Stimulated activated CD4-positive, alpha-beta T cell treated with anti-CD3 and anti-CD28 coated beads, Interleukin-2, amount 100 ng/mL, for 24 hours (primary cell): Measurements from ENCODE around the gene DOLPP1.
"Not testable (repeated sequence)": the region's sequence is repeated elsewhere in the genome, so short reads cannot be mapped to it uniquely, and the experiment has no call there.

Experiments
- DNase-seq, 2 donors: peaks; one replicate each; pipeline ENCODE4 v3.0.0-alpha.2; 2020

Gene DOLPP1

DNA sequence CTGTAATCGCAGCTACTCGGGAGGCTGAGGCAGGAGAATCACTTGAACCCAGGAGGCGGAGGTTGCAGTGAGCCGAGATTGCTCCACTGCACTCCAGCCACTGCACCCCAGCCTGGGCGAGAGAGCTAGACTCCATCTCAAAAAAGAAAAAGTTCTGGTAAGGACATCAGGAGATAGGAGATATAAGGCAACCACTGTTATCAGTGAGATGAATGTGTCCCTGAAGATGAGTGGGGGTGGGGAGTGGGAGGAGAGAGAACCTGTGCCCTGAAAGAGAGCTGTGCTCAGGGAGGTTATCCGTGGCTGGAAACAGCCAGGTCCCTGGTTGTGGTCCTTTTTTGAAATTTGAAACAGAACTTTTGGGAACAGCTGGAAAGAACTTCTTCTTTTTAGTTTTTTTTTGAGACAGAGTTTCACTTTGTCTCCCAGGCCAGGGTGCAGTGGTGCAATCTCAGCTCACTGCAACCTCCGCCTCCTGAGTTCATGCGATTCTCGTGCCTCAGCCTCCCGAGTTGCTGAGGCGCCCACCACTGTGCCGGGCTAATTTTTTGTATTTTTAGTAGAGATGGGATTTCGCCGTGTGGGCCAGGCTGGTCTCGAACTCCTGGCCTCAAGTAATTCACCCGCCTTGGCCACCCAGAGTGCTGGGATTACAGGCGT, 32.9 kb downstream of the DOLPP1 start:
- no peak for DNase-seq

- DNase-seq: no peak
Measured at GRCh38 chr9:129118799-129119198, 37.9 kb downstream of the DOLPP1 start.

DNA sequence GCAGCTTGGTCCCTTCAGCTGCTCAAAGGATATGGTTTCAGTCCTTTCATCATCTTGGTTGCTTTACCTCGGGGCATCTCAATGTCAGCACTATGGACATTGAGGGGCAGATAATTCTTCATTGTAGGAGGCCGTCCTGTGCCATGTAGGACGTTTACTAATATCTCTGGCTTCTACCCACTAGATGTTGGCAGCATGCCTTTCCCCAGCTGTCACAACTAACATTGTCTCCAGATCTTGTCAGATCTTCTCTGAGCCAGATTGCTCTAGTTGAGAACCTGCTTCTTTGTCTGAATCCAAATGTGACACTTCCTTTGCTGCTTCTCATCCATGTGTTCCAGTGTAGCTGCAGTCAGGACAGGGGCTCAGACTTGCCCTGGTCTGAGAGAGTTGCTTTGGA, 40.6 kb downstream of the DOLPP1 start:
- DNase-seq: no peak

DNA sequence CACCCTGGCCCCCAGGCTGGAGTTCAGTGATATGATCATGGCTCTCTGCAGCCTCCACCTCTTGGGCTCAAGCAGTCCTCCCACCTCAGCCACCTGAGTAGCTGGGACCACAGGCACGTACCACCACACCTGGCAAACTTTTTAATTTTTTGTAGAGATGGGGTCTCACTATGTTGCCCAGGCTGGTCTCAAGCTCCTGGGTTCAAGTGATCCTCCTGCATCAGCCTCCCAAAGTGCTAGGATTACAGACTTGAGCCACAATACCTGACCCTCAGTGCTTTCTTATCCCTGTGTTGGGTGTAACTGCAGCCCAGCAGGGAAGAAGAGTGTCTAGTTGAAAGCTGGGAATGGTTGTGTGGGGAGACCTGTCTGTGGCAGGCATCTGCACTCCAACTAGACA, 41.2 kb downstream of the DOLPP1 start:
- no peak for DNase-seq

DNA sequence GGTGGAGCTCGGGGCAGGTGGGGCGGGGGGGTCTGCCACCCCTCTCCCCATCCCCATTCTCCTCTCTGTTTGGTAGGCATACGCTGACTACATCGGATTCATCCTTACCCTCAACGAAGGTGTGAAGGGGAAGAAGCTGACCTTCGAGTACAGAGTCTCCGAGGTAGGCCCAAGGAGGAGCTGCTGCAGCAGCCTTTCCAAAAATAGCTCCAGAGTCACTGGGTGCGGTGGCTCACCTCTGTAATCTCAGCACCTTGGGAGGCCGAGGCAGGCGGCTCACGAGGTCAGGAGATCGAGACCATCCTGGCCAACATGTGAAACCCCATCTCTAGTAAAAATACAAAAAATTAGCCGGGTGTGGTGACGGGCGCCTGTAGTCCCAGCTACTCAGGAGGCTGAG, 42.1 kb downstream of the DOLPP1 start:
- DNase-seq: not testable (repeated sequence)

- no peak for DNase-seq
Measured at GRCh38 chr9:129124506-129125069, 43.7 kb downstream of the DOLPP1 start.

DNA sequence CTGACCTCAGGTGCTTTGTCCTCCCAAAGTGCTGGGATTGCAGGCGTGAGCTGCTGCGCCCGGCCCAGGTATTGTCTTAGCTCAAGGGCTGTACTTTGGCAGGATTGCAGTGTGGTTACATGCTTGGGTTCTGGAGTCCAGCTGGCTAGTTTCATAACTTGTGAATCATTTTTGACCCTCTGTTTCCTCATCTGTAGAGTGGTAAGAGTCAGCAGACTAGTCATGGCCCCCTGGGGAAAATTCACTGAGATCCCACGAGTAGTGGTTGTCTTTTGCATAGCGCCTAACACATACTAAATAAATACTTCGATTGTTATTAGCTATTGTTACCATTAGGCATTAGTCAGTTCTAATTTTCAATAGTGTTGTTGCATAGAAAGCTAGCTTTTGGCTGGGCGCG, 44.6 kb downstream of the DOLPP1 start:
- DNase-seq: no peak

DNA sequence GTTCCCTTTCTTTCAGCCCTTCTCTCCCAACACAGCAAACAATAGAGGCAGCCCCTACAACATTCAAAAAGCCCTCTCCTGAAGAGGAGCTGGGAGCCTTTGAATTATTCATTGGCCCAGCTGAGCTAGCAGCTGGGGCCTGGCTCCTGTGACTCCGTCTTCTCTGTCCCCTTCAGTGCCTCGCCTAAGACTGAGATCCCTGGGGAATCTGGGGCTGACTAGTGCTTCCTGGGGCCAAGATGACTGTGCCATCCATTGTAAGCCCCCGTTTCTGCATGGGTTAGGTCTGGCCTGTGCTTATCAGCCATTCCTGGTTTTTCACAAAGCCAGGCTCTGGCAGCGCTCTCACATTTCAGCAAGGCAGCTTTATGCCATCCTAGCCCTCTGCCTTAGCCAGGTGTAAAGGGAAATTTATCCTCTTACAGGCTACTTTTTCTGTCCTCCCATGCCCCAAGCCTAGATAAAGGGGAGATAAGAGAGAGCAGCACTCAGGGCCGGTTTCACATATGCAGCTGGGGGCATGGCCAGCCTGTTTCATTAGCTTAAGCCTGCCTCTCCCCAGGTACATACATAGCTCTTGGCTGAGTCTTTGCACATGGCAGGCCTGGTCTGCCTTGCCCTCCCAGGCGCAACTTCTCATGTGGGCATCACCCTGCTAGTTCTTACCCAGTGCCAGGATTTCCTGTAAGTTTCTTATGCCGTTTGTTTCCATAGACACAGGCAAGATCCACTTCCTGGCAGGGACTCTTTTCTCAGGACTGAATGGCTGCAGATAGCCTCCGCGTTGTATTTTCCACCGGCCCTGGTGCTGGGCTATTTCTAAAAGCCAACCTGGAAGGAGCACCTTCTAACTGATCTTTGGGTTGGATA, 46.1 kb downstream of the DOLPP1 start:
- DNase-seq: no peak

DNA sequence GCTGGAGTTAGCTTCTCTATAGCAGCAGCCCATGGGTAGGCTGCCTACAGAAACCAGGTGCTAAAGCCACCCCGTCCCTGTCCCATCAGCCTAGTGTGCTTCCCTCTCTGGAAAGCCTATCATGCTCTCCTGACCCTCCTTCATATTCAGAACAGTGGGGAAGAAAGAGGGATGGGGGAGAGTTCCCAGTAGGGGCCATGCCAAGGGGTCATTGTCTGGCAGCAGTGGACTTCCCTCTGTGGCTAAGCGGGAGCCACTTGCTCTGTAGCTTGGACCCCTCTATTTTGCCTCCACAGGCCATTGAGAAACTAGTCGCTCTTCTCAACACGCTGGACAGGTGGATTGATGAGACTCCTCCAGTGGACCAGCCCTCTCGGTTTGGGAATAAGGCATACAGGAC, 47.8 kb downstream of the DOLPP1 start:
- no peak for DNase-seq

GRCh38 chr9:129130271-129130670, 49.4 kb downstream of the DOLPP1 start:
- not testable (repeated sequence) for DNase-seq

DNA sequence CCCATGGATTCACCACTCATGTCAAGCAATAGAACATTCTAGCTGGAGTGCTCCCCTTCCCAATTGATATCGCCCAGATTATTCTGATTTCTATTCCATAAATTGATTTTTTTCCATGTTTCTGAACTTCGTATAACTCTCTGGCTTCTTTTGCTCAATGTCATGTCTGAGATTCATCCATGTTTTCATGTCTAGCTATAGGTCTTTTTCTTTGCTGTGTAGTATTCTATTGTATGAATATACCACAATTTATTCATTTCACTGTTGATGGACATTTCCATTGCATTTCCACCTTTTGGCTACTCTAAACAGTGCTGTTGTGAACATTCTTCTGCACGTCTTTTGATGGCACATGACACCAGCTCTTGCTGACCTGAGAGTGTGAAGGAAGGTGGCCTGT, 49.9 kb downstream of the DOLPP1 start:
- no peak for DNase-seq

DNA sequence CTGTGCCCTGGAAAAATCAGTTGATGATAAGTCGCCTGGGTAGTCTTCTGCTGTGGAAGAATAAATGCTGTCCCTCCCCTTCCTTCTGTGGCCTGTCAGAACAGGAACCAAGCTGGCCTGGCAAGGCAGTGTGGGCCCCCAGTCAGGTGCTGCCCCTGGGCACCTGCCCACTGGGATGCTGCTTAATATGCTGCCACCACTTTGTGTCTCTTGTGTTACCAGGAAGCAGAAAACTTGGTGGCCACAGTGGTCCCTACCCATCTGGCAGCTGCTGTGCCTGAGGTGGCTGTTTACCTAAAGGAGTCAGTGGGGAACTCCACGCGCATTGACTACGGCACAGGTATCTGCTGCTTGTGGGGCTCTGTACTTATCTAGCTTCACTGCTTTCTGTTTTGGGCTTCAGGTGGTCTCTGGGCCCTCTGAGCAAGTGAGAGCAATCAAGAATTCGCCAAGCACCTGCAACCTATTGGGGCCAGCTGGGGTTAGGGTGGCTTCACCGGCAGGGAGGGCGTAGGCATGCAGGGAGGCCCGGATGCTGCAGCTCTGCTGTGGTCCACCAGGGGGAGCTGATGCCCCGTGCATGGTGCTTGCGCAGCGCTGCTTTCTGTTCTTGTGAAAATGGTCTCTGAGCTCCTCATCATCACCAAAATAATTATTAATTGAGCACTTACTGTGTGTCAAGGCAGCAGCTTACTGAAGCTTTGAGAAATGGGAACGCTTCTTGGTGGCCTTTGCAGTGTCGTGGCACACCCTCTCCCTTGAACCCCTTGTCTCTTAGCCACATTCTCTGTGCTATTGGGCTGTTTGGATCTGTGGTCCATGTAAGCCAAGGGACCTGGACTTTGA, 50.6 kb downstream of the DOLPP1 start:
- peak; percentile 86 to 89 for DNase-seq

DNA sequence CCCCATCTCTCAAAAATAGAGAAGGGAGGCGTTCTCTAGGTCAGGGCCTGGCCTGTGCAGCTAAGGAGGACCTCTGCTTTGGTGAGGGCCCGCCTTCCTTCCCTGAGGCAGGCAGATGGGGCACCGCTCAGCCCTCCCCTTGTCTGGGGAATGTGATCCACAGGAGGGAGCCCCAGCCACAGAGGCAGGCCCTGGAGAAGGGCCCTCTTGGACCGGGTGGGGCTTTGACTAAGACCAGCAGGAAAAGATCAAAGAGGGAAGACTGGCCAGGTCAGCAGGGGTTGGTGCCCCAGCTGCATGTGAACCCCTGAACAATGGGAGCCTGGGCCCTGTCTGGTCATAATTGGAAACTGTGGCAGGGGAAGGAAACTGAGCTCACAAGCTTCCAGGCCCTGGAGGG, 52.2 kb downstream of the DOLPP1 start:
- no peak for DNase-seq

GRCh38 chr9:129135476-129135875, 54.6 kb downstream of the DOLPP1 start:
- DNase-seq: no peak

GRCh38 chr9:129136446-129137035, 55.6 kb downstream of the DOLPP1 start:
- DNase-seq: no peak

- DNase-seq: no peak
Measured at GRCh38 chr9:129137292-129138143, 56.6 kb downstream of the DOLPP1 start.

DNA sequence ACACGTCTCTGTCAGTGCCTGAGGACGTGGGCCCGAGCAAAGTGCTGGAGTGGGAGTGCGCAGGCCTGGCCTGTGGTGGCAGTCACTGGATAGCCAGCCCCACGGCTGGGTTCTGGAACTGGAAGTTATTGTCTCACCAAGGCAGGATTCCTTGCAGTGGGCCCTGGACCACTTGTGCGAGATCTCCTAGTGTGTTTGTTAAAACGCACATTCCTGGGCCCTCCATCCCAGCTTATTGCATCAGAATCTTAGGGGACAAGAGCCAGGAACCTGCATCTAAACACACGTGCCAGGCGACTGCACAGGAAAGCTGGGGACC, 57.2 kb downstream of the DOLPP1 start:
- no peak for DNase-seq

- no peak for DNase-seq
Measured at GRCh38 chr9:129138476-129139232, 57.7 kb downstream of the DOLPP1 start.

DNA sequence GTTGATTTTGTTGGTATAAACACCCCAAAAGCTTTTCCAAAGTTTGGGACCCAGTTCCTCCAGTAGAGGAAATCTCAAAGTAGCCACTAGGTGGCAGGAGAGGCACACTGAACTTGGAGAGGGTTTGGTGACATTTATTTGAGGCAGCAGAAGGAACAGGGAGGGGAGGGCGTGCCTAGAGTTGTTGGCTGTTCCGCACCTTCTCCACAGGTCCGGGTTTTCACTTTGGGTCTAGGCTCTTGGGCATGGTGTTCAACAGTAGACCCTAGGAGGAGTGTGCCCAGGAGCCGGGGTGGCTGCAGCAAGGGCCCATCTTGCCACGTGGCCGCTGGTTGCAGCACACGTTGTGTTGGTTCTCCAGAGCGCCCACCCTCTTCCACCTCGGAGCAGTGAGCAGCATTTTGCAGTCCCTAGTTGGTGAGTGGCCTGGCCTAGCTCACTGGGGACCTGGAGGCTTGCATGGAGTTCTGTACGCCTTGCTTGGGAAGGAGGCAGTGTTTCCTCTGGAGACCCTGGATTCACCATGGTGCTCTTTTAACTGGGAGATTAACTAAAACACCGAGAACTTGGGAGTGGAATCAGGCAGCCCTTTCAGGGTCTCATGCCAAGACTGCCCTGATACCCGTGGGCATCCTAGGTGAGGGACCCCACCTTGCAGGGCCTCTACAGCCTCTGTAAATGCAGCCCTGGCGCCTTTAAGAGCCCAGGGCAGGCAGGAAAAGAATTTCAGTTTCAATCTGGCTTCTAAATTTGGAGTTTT, 58.5 kb downstream of the DOLPP1 start:
- peak; percentile 72 to 80 for DNase-seq

GRCh38 chr9:129139993-129140396, 59.1 kb downstream of the DOLPP1 start:
- peak; percentile 77 to 80 for DNase-seq
